ENCODE measurements around the gene PKNOX2. TPM values are rescaled to one million over a fixed set of nuclear protein-coding genes. Genes with fewer than 3 reads are reported as not detected.

Gene PKNOX2
- total RNA-seq, 1 experiment from 2014 or later, result not detected

GRCh38 chr11:125433454-125434121 lies 269.0 kb downstream of the PKNOX2 start:
- no peaks in the 10 kb centered on the region for H3K36me3 ChIP-seq (ENCODE audit: control insufficient read depth, insufficient read depth, low read length)
- no peak overlapping the region for H3K4me3 ChIP-seq (ENCODE audit: low read depth, low read length)
- Mint-ChIP-seq H3K4me3 (ENCODE audit: unreplicated experiment) (no peak overlapping the region), H3K9me3 (ENCODE audit: unreplicated experiment) (no peaks in the 10 kb centered on the region), H3K27me3 (ENCODE audit: insufficient read depth, unreplicated experiment) (peaks cover 14% of the 10 kb centered on the region), H3K4me1 (ENCODE audit: low read depth, unreplicated experiment) (no peaks in the 10 kb centered on the region), H3K27ac (ENCODE audit: unreplicated experiment) (no peak overlapping the region), H3K36me3 (ENCODE audit: insufficient read depth, unreplicated experiment) (no peaks in the 10 kb centered on the region)
- peak; percentile 53 to 91 for TF ChIP-seq CTCF (IDR thresholded peaks at IDR 0.05; ENCODE audit: insufficient read depth in 1 of 2, low read depth in 1 of 2, low read length in 1 of 2, severe bottlenecking in 1 of 2, unreplicated experiment in 1 of 2)
- intact Hi-C loops (cut with micrococcal nuclease; ENCODE audit: unreplicated experiment), result loop anchor here (1.0 kb wide), 1 partner anchor 471 kb away; no protein-coding TSS in a partner anchor
- BruUV-seq (replicated peaks), result no TSS peak
- DNase-seq, result peak; percentile 65 to 77
- H3K4me1 ChIP-seq, result 0 out of 2 replicates have a peak, but pooled peaks cover 7% of the 10 kb centered on the region
- ChIA-PET CTCF (interaction anchor here (0.6 to 1.2 kb wide), 15 partner anchors 14 to 790 kb away, joined by 3 to 9 read pairs (median 3); partner anchors contain the start of gene EI24), POLR2A (interaction anchor here (0.6 kb wide), 1 partner anchor 137 kb away, joined by 4 read pairs; no protein-coding TSS in a partner anchor)
- no peaks in the 10 kb centered on the region for H3K27me3 ChIP-seq (replicated peaks; ENCODE audit: control insufficient read depth, insufficient read depth, low read length)
- no peaks in the 10 kb centered on the region for H3K9me3 ChIP-seq

DNA sequence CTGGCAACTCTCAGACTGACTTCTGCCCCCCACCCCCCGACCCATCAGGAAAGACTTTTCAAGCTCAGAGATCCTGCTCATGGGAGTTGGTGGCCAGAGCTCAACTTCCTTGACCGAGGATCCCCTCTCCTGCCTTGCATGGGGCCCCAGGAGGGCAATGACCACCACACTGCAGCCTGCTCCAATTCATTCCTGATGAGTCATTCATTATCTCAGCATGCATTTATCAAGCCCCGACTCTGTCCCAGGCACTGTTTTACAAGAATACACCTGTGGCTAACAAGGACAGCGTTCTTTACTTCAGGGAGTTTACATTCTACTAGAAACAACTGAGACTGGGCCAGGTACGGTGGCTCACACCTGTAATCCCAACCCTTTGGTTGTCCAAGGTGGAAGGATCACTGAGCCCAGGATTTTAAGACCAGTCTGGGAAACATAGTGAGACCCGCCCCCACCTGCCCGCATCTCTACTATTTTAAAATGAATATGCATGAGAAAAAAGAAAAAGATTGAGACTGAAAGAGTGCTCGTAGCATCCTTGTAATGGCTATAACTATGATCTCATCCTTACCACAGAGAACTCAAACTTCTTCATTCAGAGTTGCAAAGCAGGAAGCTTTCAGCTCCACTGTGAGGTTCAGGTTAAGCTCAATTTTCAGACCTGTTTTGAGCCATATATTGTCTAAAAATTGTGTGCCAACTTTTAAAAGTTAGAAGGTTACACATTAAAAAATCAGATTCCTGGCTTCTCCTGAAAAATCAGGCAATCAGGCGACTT lies 271.1 kb downstream of the PKNOX2 start:
- ChIA-PET POLR2A (interaction anchor here (0.7 kb wide), 1 partner anchor 767 kb away, joined by 10 read pairs; no protein-coding TSS in a partner anchor), CTCF (interaction anchor here (0.6 to 0.7 kb wide), 3 partner anchors 10 to 1421 kb away, joined by 3 to 4 read pairs (median 3); no protein-coding TSS in a partner anchor)
- no peak overlapping the region for H3K4me3 ChIP-seq (ENCODE audit: low read depth, low read length)
- Mint-ChIP-seq H3K36me3 (ENCODE audit: insufficient read depth, unreplicated experiment) (no peaks in the 10 kb centered on the region), H3K4me1 (ENCODE audit: low read depth, unreplicated experiment) (no peaks in the 10 kb centered on the region), H3K4me3 (ENCODE audit: unreplicated experiment) (no peak overlapping the region), H3K27ac (ENCODE audit: unreplicated experiment) (no peak overlapping the region), H3K9me3 (ENCODE audit: unreplicated experiment) (no peaks in the 10 kb centered on the region), H3K27me3 (ENCODE audit: insufficient read depth, unreplicated experiment) (peaks cover 26% of the 10 kb centered on the region)
- no peak for DNase-seq
- no peaks in the 10 kb centered on the region for H3K9me3 ChIP-seq
- intact Hi-C loops (cut with micrococcal nuclease; ENCODE audit: unreplicated experiment), result no loop called here
- no peaks in the 10 kb centered on the region for H3K36me3 ChIP-seq (ENCODE audit: control insufficient read depth, insufficient read depth, low read length)
- no peaks in the 10 kb centered on the region for H3K27me3 ChIP-seq (replicated peaks; ENCODE audit: control insufficient read depth, insufficient read depth, low read length)
- no peak for TF ChIP-seq CTCF (IDR thresholded peaks at IDR 0.05; ENCODE audit: insufficient read depth in 1 of 2, low read depth in 1 of 2, low read length in 1 of 2, severe bottlenecking in 1 of 2, unreplicated experiment in 1 of 2)
- no TSS peak for BruUV-seq (replicated peaks)
- H3K4me1 ChIP-seq, result 0 out of 2 replicates have a peak, but pooled peaks cover 7% of the 10 kb centered on the region

- no peak overlapping the region for H3K4me3 ChIP-seq (ENCODE audit: low read depth, low read length)
- DNase-seq, result peak in 1 of 2 experiments; percentile 25
- no peak for TF ChIP-seq CTCF (IDR thresholded peaks at IDR 0.05; ENCODE audit: insufficient read depth in 1 of 2, low read depth in 1 of 2, low read length in 1 of 2, severe bottlenecking in 1 of 2, unreplicated experiment in 1 of 2)
- H3K36me3 ChIP-seq (ENCODE audit: control insufficient read depth, insufficient read depth, low read length), result no peaks in the 10 kb centered on the region
- intact Hi-C loops (cut with micrococcal nuclease; ENCODE audit: unreplicated experiment), result no loop called here
- ChIA-PET CTCF (no interaction called here), POLR2A (no interaction called here)
- peaks cover 2% of the 10 kb centered on the region for H3K27me3 ChIP-seq (replicated peaks; ENCODE audit: control insufficient read depth, insufficient read depth, low read length)
- 0 out of 2 replicates have a peak, but pooled peaks cover 3% of the 10 kb centered on the region for H3K4me1 ChIP-seq
- no peak overlapping the region for H3K4me3 Mint-ChIP-seq (ENCODE audit: unreplicated experiment)
- BruUV-seq (replicated peaks), result no TSS peak
- peaks cover 7% of the 10 kb centered on the region for H3K4me1 Mint-ChIP-seq (ENCODE audit: low read depth, unreplicated experiment)
- no peaks in the 10 kb centered on the region for H3K36me3 Mint-ChIP-seq (ENCODE audit: insufficient read depth, unreplicated experiment)
- no peaks in the 10 kb centered on the region for H3K9me3 ChIP-seq
- H3K9me3 Mint-ChIP-seq (ENCODE audit: unreplicated experiment), result no peaks in the 10 kb centered on the region
- H3K27ac Mint-ChIP-seq (ENCODE audit: unreplicated experiment), result no peak overlapping the region
- H3K27me3 Mint-ChIP-seq (ENCODE audit: insufficient read depth, unreplicated experiment), result peaks cover 29% of the 10 kb centered on the region
Observed at GRCh38 chr11:125441648-125442410, 277.3 kb downstream of the PKNOX2 start.

Data from Caco-2 (cell line).